ENCODE data around the gene FAS. TPM values are rescaled to one million over a fixed set of nuclear protein-coding genes. Genes with fewer than 3 reads are reported as not detected.

The FAS gene
- total RNA-seq, 2 donors from 2014 or later: 24.0 to 32.6 TPM

GRCh38 chr10:89025453-89025852 lies 34.9 kb downstream of the FAS start:
- H3K4me3 ChIP-seq: no peak overlapping the region
- H3K27ac ChIP-seq: no peak overlapping the region
- no peaks in the 10 kb centered on the region for H3K4me1 ChIP-seq (ENCODE audit: control insufficient read depth in 1 of 2, low read depth in 2 of 2)
- DNase-seq (ENCODE audit: low spot score) (no peak), ATAC-seq (ENCODE audit: insufficient number of reproducible peaks, low FRiP score, low read depth) (no peak)
- TF ChIP-seq CTCF (IDR thresholded peaks at IDR 0.05): no peak
- H3K36me3 ChIP-seq: peaks cover 10% of the 10 kb centered on the region
- H3K27me3 ChIP-seq (replicated peaks; ENCODE audit: insufficient read depth): no peaks in the 10 kb centered on the region
- no peaks in the 10 kb centered on the region for H3K9me3 ChIP-seq

GRCh38 chr10:89029181-89029580 lies 38.6 kb downstream of the FAS start:
- Histone ChIP-seq H3K4me1 (ENCODE audit: control insufficient read depth in 1 of 2, low read depth in 2 of 2) (peaks cover 0 to 4% of the 10 kb centered on the region in 2 donors), H3K36me3 (no peaks in the 10 kb centered on the region), H3K27me3 (replicated peaks; ENCODE audit: insufficient read depth) (no peaks in the 10 kb centered on the region), H3K27ac (no peak overlapping the region), H3K9me3 (no peaks in the 10 kb centered on the region), H3K4me3 (no peak overlapping the region)
- no peak for ATAC-seq (ENCODE audit: insufficient number of reproducible peaks, low FRiP score, low read depth)
- no peak for TF ChIP-seq CTCF (IDR thresholded peaks at IDR 0.05)
- no peak for DNase-seq (ENCODE audit: low spot score)

GRCh38 chr10:89029785-89030437 lies 39.3 kb downstream of the FAS start:
- DNase-seq (ENCODE audit: low spot score): peak; percentile 21

GRCh38 chr10:89030791-89031190 lies 40.2 kb downstream of the FAS start:
- no peaks in the 10 kb centered on the region for H3K9me3 ChIP-seq
- H3K4me1 ChIP-seq (ENCODE audit: control insufficient read depth in 1 of 2, low read depth in 2 of 2): peaks cover 0 to 4% of the 10 kb centered on the region in 2 donors
- ATAC-seq (ENCODE audit: insufficient number of reproducible peaks, low FRiP score, low read depth) (no peak), DNase-seq (ENCODE audit: low spot score) (no peak)
- no peak overlapping the region for H3K4me3 ChIP-seq
- H3K27me3 ChIP-seq (replicated peaks; ENCODE audit: insufficient read depth): no peaks in the 10 kb centered on the region
- TF ChIP-seq CTCF (IDR thresholded peaks at IDR 0.05): no peak
- no peak overlapping the region for H3K27ac ChIP-seq
- H3K36me3 ChIP-seq: no peaks in the 10 kb centered on the region

More at GRCh38 chr10:89029785-89030437, 39.3 kb downstream of the FAS start:
- ATAC-seq (ENCODE audit: insufficient number of reproducible peaks, low FRiP score, low read depth): no peak
- Histone ChIP-seq H3K4me3 (no peak overlapping the region), H3K27ac (no peak overlapping the region), H3K4me1 (ENCODE audit: control insufficient read depth in 1 of 2, low read depth in 2 of 2) (peaks cover 0 to 4% of the 10 kb centered on the region in 2 donors), H3K9me3 (no peaks in the 10 kb centered on the region), H3K36me3 (no peaks in the 10 kb centered on the region), H3K27me3 (replicated peaks; ENCODE audit: insufficient read depth) (no peaks in the 10 kb centered on the region)
- TF ChIP-seq CTCF (IDR thresholded peaks at IDR 0.05): peak; percentile 84

- DNase-seq (ENCODE audit: low spot score) (no peak), ATAC-seq (ENCODE audit: insufficient number of reproducible peaks, low FRiP score, low read depth) (no peak)
- H3K27me3 ChIP-seq (replicated peaks; ENCODE audit: insufficient read depth): no peaks in the 10 kb centered on the region
- H3K4me1 ChIP-seq (ENCODE audit: control insufficient read depth in 1 of 2, low read depth in 2 of 2): peaks cover 0 to 4% of the 10 kb centered on the region in 2 donors
- H3K9me3 ChIP-seq: no peaks in the 10 kb centered on the region
- H3K27ac ChIP-seq: no peak overlapping the region
- no peaks in the 10 kb centered on the region for H3K36me3 ChIP-seq
- TF ChIP-seq CTCF (IDR thresholded peaks at IDR 0.05): no peak
- H3K4me3 ChIP-seq: no peak overlapping the region
Observed at GRCh38 chr10:89032141-89032891, 41.7 kb downstream of the FAS start.

Data from thoracic aorta (tissue), 2 donors.